Coronary artery (tissue), 2 donors: Measurements from ENCODE around the gene ERP44.
"Not testable (repeated sequence)": the region's sequence is repeated elsewhere in the genome, so short reads cannot be mapped to it uniquely, and the experiment has no call there.

Experiments used
- DNase-seq: peaks from one replicate; pipeline ENCODE4 v3.0.0-alpha.2; 2017; ENCODE audit warnings: low spot score
- H3K27ac ChIP-seq, 2 donors: fragments of 200-600 bp; sonication (generic); one replicate each; pipeline ENCODE4 v1.5.1; 2016 to 2019
- H3K4me3 ChIP-seq: fragments of 200-600 bp; sonication (generic); 2 replicates; pipeline ENCODE4 v1.5.1; 2016; ENCODE audit warnings: mild to moderate bottlenecking, moderate library complexity
- CTCF ChIP-seq: fragments of 200-600 bp; sonication (generic); IDR thresholded peaks from one replicate; pipeline ENCODE4 v1.5.1; 2019; ENCODE audit warnings: antibody characterized with exemption

The ERP44 gene

GRCh38 chr9:100064872-100065581 is 33.8 kb downstream of the ERP44 start:
- Histone ChIP-seq H3K4me3 (no peak overlapping the region), H3K27ac (no peak overlapping the region)
- TF ChIP-seq CTCF = no peak
- DNase-seq = no peak

- Histone ChIP-seq H3K4me3 (no peak overlapping the region), H3K27ac (no peak overlapping the region)
- no peak for TF ChIP-seq CTCF
- no peak for DNase-seq
These were observed 35.6 kb downstream of the ERP44 start for GRCh38 chr9:100063185-100063584.

GRCh38 chr9:100062683-100063082 is 36.1 kb downstream of the ERP44 start:
- H3K27ac ChIP-seq, DNase-seq, H3K4me3 ChIP-seq: not testable (repeated sequence)

GRCh38 chr9:100058699-100059579 is 39.9 kb downstream of the ERP44 start:
- H3K27ac ChIP-seq = no peak overlapping the region
- H3K4me3 ChIP-seq = no peak overlapping the region
- TF ChIP-seq CTCF = no peak
- no peak for DNase-seq

- Histone ChIP-seq H3K27ac (no peak overlapping the region), H3K4me3 (no peak overlapping the region)
- DNase-seq = no peak
- TF ChIP-seq CTCF = no peak
These were observed 41.2 kb downstream of the ERP44 start for GRCh38 chr9:100057624-100058023.

DNA sequence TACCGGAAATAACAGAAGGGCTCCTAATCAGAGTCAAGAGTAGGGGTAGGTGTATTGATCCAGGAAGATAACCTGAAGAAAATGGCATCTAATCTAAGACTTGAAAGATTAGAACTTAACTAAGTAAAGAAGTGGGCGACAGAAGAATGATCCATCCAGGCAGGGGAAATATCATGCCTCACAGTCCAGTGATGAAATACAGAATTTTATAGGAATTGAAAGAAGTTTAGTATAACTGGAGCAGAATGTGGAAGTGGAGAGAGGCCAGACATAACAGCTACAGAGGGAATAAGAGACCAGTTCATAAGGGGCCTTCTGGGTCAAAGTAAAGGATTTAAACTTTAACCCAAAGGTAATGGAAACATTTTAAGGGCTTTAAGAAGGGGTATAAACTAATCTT is 42.2 kb downstream of the ERP44 start:
- no peak overlapping the region for H3K27ac ChIP-seq
- H3K4me3 ChIP-seq = no peak overlapping the region
- no peak for DNase-seq
- no peak for TF ChIP-seq CTCF

GRCh38 chr9:100052375-100052774 is 46.4 kb downstream of the ERP44 start:
- H3K27ac ChIP-seq = no peak overlapping the region
- H3K4me3 ChIP-seq = no peak overlapping the region
- DNase-seq = no peak
- TF ChIP-seq CTCF = no peak
